Gastrocnemius medialis (tissue), 4 donors: ENCODE results near the gene SMYD3. TPM values are rescaled to one million over a fixed set of nuclear protein-coding genes. Genes with fewer than 3 reads are reported as not detected.

Source experiments
- ATAC-seq, 2 donors: fragments of 150-250 bp; one replicate each; pipeline ENCODE4 v1.9.1; 2016
- DNase-seq, 2 donors: peaks; one replicate each; pipeline ENCODE4 v3.0.0-alpha.2; 2019
- H3K27ac ChIP-seq, 4 donors: fragments of 200-600 bp; sonication (generic); 1 replicate in 1 of 4; 2 replicates in 3 of 4; pipeline ENCODE4 v1.5.1; 2016 to 2018; ENCODE audit warnings: mild to moderate bottlenecking in 2 of 4, moderate library complexity in 1 of 4
- H3K27me3 ChIP-seq, 3 donors: fragments of 200-600 bp; sonication (generic) in 2 of 3; 1 replicate in 1 of 3; 2 replicates in 2 of 3; pipeline versions ENCODE4 v1.5.1 to v1.6.0; 2016 to 2019; ENCODE audit warnings: mild to moderate bottlenecking in 1 of 3, moderate library complexity in 1 of 3
- H3K36me3 ChIP-seq, 2 donors: fragments of 200-600 bp; sonication (generic) in 1 of 2; one replicate each; pipeline ENCODE4 v1.5.1; 2017 to 2018
- H3K4me1 ChIP-seq, 2 donors: fragments of 200-600 bp; sonication (generic) in 1 of 2; one replicate each; pipeline ENCODE4 v1.5.1; 2016 to 2017; ENCODE audit warnings: mild to moderate bottlenecking in 2 of 2
- H3K4me3 ChIP-seq, 4 donors: fragments of 200-600 bp; sonication (generic) in 3 of 4; 1 replicate in 1 of 4; 2 replicates in 3 of 4; pipeline ENCODE4 v1.5.1; 2016 to 2019; ENCODE audit warnings: mild to moderate bottlenecking in 2 of 4
- H3K9me3 ChIP-seq, 3 donors: fragments of 200-600 bp; sonication (generic) in 2 of 3; 1 replicate in 1 of 3; 2 replicates in 2 of 3; pipeline ENCODE4 v1.5.1; 2016 to 2019
- POLR2A ChIP-seq, 2 donors: fragments of 450-650 bp; IDR thresholded peaks; one replicate each; pipeline ENCODE4 v1.6.1; 2017; ENCODE audit warnings: antibody characterized with exemption in 2 of 2, mild to moderate bottlenecking in 2 of 2, moderate library complexity in 2 of 2
- in situ Hi-C, 4 donors: fragments of 200-750 bp; cut with MboI; loops; one replicate each; pipeline versions ENCODE4 v1.15.0 to v1.8.0; 2017; ENCODE audit warnings: low sequenced_read_pairs in 4 of 4
- intact Hi-C: fragments of 100-400 bp; cut with DNase I; formaldehyde crosslinking; loops from one replicate; pipeline ENCODE4 v1.15.1; 2023; ENCODE audit warnings: low total_unique reads
- total RNA-seq, 4 donors: library from RNA; depleted of rRNA; stranded (reverse); fragments of >200 nt; gene quantifications; one replicate each; pipeline versions ENCODE4 v1.1.0 to v1.2.3, GENCODE V29; 2016
- TF ChIP-seq, protein P1 (sequence below), 5 experiments: fragments of 450-650 bp in 3 of 5; fragments of 200-600 bp in 2 of 5; sonication (generic) in 2 of 5; IDR thresholded peaks in 4 of 5; conservative IDR thresholded peaks in 1 of 5; 1 replicate in 4 of 5; 2 replicates in 1 of 5; pipeline ENCODE4 v1.5.1; 2016 to 2019; ENCODE audit warnings: antibody characterized with exemption in 5 of 5, mild to moderate bottlenecking in 3 of 5, moderate library complexity in 3 of 5

Gene SMYD3
- total RNA-seq, 4 donors from 2014 or later, result 4.4 to 10.3 (median 6.3) TPM

GRCh38 chr1:245797592-245798348 is 709.3 kb downstream of the SMYD3 start:
- in situ Hi-C loops, result no loop called here
- ATAC-seq, result no peak
- Histone ChIP-seq H3K4me3 (no peak overlapping the region), H3K4me1 (no peaks in the 10 kb centered on the region), H3K27me3 (no peaks in the 10 kb centered on the region), H3K9me3 (no peaks in the 10 kb centered on the region), H3K36me3 (no peaks in the 10 kb centered on the region), H3K27ac (no peak overlapping the region)
- intact Hi-C loops, result no loop called here
- DNase-seq, result no peak
- TF ChIP-seq POLR2A (IDR thresholded peaks at IDR 0.05), result no peak
- TF ChIP-seq, protein P1, sequence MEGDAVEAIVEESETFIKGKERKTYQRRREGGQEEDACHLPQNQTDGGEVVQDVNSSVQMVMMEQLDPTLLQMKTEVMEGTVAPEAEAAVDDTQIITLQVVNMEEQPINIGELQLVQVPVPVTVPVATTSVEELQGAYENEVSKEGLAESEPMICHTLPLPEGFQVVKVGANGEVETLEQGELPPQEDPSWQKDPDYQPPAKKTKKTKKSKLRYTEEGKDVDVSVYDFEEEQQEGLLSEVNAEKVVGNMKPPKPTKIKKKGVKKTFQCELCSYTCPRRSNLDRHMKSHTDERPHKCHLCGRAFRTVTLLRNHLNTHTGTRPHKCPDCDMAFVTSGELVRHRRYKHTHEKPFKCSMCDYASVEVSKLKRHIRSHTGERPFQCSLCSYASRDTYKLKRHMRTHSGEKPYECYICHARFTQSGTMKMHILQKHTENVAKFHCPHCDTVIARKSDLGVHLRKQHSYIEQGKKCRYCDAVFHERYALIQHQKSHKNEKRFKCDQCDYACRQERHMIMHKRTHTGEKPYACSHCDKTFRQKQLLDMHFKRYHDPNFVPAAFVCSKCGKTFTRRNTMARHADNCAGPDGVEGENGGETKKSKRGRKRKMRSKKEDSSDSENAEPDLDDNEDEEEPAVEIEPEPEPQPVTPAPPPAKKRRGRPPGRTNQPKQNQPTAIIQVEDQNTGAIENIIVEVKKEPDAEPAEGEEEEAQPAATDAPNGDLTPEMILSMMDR (IDR thresholded peaks at IDR 0.05 in 4 of 5, conservative IDR thresholded peaks at IDR 0.05 in 1 of 5), result no peak

DNA sequence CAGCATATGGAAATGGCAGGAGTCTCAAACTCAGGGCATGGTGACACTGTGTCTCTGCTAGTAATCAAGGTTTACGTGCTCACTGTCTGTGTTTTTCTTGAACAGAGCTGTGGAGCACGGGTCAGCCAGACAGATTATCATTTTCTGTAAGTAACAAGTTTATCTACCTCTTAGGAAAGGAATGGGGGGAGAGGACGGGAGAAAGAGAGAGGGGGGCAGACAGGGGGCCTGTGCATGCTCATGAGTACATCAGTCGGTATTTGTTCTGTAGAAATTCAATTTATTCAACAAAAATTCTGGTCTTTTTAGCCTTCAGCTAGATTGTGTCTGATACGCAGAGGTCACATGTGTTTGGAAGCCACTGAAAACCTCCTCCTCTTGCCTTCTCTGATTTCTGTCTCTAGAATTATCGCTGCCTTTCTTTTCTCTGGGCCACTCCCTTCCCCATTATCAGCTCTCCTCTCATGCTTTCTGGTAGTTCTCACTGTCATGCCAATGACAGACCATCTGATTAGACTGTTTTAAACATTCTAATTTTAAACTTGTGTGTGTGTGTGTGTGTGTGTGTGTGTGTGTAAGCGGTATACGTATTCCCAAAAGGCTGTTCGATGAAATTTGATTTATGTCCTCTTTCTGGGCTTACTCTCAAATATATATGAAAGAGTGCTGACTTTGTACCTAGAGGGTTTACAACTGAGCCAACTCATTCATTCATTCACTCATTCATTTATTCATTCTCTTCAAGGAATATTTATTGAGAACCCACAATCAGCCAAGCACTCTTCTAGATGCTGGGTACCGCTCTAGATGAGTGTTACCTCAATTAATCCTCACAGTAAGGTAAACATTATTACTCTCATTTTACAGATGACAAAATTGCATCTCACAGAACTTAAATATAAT is 715.4 kb downstream of the SMYD3 start:
- Histone ChIP-seq H3K27ac (no peak overlapping the region), H3K4me3 (no peak overlapping the region), H3K36me3 (no peaks in the 10 kb centered on the region), H3K4me1 (no peaks in the 10 kb centered on the region), H3K27me3 (no peaks in the 10 kb centered on the region), H3K9me3 (no peaks in the 10 kb centered on the region)
- intact Hi-C loops (no loop called here), in situ Hi-C loops (no loop called here)
- no peak for DNase-seq
- no peak for ATAC-seq
- TF ChIP-seq, protein P1 (IDR thresholded peaks at IDR 0.05 in 4 of 5, conservative IDR thresholded peaks at IDR 0.05 in 1 of 5), result no peak
- TF ChIP-seq POLR2A (IDR thresholded peaks at IDR 0.05), result no peak

DNA sequence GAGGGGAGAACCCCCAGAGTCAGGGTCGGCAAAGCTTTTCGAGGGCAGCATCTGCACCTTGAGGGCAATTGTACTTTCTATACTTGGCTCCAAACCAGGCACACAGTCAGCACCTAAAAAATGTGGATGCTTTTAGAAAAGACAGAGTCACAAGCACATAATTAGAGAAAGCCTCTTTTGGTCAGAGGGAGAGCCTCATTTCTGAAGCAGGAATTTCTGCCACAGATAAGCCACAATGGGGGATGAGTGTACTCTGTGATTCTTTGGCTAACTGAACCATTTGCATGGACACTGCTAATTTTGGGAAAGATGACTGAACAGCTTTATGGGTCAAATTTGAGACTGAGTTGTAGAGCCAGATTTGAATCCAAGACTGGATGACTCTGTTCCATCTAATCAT is 716.6 kb downstream of the SMYD3 start:
- Histone ChIP-seq H3K36me3 (no peaks in the 10 kb centered on the region), H3K4me1 (no peaks in the 10 kb centered on the region), H3K9me3 (no peaks in the 10 kb centered on the region), H3K4me3 (no peak overlapping the region), H3K27me3 (no peaks in the 10 kb centered on the region), H3K27ac (no peak overlapping the region)
- TF ChIP-seq, protein P1 (IDR thresholded peaks at IDR 0.05 in 4 of 5, conservative IDR thresholded peaks at IDR 0.05 in 1 of 5), result no peak
- ATAC-seq (no peak), DNase-seq (no peak)
- intact Hi-C loops, result no loop called here
- in situ Hi-C loops, result no loop called here

GRCh38 chr1:245788886-245789285 is 718.2 kb downstream of the SMYD3 start:
- H3K9me3 ChIP-seq, result no peaks in the 10 kb centered on the region
- no peaks in the 10 kb centered on the region for H3K36me3 ChIP-seq
- H3K27me3 ChIP-seq, result no peaks in the 10 kb centered on the region
- H3K4me1 ChIP-seq, result no peaks in the 10 kb centered on the region
- ATAC-seq (no peak), DNase-seq (no peak)
- H3K4me3 ChIP-seq, result no peak overlapping the region
- intact Hi-C loops (no loop called here), in situ Hi-C loops (no loop called here)
- TF ChIP-seq, protein P1 (IDR thresholded peaks at IDR 0.05 in 4 of 5, conservative IDR thresholded peaks at IDR 0.05 in 1 of 5), result no peak
- no peak for TF ChIP-seq POLR2A (IDR thresholded peaks at IDR 0.05)
- no peak overlapping the region for H3K27ac ChIP-seq
